GM12801 (cell line): Measurements from ENCODE around the gene WDR7.

Experiments used
- CTCF ChIP-seq: IDR thresholded peaks from one replicate; pipeline ENCODE4 v1.5.1; 2011; ENCODE audit warnings: control low read depth; ENCODE audit not compliant: insufficient read length; ENCODE audit errors: extremely low read depth

WDR7 gene

DNA sequence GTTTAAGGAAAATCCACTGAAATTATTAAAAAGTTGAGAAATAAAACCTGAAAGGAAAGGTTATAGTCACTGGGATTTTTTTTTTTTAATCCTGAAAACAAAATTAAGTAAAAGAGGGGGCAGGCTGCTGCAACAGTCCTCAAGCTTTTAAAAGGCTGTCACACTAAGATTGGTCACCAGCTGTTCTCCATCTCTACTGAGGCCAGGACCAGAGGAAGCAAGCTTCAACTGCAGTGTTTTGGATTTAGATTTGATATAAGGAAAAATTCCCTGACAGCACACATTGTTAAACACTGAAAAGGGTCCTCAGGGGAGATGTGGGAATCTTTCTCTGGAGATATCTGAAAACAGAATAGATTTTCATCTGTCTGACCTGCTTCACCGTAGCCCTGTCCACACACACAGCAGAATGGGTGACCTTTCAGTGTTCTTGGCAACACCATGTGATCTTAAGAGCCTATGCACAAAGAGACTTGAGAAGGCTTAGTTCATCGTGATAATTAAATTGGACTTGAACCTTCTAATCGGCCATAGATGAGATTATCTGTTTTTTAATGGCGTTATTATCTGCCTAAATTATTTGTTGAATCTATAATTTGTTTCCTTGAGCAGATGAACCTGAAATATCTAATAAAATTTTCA, 363.7 kb downstream of the WDR7 start:
- no peak for TF ChIP-seq CTCF

GRCh38 chr18:57015451-57015850, 364.3 kb downstream of the WDR7 start:
- no peak for TF ChIP-seq CTCF

GRCh38 chr18:57018845-57019244, 367.7 kb downstream of the WDR7 start:
- no peak for TF ChIP-seq CTCF

GRCh38 chr18:57022716-57023115, 371.6 kb downstream of the WDR7 start:
- no peak for TF ChIP-seq CTCF

GRCh38 chr18:57023275-57023882, 372.2 kb downstream of the WDR7 start:
- TF ChIP-seq CTCF, result no peak

GRCh38 chr18:57025540-57025939, 374.4 kb downstream of the WDR7 start:
- no peak for TF ChIP-seq CTCF

GRCh38 chr18:57026316-57026715, 375.2 kb downstream of the WDR7 start:
- no peak for TF ChIP-seq CTCF
